NCI-H345 treated with DMSO at 0.1 percent for 48 hours (cell line): ENCODE data around the gene OSMR.
A peak's percentile ranks its signal among the peaks of the same experiment; 100 is the strongest.

Experiments used
- DNase-seq: peaks from one replicate; lab custom pipeline; 2025; ENCODE audit not compliant: unreplicated experiment; lab: John Stamatoyannopoulos, UW

Gene OSMR

DNA sequence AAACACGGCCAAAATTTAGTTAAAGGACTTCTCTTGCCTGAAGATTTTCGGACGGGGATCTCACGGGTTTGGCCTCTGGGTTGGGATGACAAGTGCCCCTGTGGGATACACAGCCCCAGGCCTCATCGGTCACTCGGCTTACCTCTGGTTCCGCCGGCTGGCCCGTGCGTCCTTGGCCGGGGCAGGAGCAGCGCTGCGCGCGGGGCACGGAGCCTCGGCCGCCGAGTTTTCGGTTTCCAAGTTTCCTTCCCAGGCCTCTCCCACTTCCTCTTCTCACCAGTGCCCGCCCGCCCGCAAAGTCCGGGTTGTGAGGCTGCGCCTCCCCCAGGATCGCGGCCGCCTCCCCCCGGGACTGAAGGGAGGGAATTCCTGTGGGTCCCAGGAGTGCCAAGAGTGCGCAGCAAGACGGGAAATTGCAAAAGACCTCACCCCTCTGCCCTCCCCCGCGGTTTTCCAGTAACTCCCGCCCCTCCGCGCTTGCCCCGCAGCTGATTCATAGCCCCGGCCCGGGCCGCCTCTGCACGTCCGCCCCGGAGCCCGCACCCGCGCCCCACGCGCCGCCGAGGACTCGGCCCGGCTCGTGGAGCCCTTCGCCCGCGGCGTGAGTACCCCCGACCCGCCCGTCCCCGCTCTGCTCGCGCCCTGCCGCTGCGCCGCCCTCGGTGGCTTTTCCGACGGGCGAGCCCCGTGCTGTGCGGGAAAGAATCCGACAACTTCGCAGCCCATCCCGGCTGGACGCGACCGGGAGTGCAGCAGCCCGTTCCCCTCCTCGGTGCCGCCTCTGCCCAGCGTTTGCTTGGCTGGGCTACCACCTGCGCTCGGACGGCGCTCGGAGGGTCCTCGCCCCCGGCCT is at the start of gene OSMR:
TSS of gene OSMR (plus strand) at position 487 of the 853 bp plus-strand sequence. CDS start 23,033 bp downstream, outside the sequence.
- DNase-seq, result no peak

DNA sequence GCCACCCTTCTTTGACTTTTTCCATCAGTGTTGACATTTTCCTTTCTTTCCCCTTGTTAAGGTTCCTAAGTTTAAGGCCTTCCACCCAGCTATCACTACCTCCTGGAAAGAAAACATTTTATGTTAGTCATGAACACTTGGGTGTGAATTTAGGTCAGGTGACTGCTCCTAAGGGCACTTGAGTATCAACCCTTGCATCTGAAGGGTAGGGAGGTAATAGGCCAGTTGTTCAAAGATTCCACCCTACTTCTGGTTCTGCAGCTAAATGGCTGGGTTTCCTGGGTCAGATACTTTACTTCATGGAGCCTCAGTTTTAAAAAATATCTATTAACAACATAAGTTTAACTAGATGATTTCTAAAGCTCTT is 49.1 kb upstream of the OSMR start:
- no peak for DNase-seq

DNA sequence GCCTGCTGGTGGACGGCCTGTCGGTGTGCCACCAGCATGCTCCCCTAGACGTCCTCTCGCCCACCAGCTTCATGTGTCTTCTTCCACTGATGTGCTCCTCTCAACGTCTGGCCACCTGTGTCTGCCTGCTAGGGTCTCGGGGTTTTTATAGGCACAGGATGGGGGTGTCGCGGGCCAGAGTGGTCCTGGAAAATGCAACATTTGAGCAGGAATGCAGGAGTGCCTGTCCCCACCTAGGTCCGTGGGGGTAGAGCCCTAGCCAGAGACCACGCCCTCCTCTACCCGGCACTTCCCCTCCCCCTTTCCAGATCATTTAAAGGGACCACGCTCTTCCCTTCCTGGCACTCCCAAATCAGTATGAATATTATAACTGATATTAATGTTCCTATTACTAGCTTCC is 48.0 kb upstream of the OSMR start:
- no peak for DNase-seq

DNA sequence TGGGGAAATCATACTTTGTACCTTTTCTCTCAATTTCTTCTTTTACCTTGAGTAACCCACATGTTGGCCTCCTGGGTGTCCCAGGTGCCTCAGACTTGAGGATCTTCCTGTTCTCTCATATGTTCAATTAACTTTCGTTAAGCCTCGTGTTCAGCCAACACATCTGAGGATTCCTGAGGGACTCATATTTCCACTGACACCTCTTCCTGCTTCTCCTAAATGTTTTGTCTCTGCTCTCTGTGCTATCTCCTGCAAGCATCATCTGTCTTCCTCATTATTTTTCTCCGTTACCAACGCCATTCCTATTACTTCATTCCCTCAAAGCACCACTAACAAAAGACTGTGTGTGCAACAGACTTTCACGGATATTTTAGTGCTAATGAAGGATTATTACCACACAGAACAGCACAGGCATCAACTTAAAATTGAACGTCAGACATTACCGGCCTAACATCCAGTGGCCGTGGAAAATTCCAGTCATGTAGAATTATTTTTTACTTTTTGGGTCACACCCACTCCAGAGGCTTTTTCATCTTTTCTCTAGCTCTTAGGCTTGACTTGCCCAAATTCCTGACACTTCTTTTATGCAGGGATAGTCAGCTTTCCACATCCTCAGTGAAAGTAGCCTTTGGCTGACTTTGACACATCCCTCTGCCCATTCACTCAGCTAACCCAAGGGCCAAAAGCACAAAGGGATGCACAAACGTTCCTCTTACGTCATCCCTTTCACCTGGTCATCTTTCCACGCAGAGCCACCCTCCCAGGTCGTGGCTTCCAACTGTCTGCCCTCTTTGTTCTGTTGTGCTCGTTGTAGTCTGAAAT is 46.0 kb upstream of the OSMR start:
- no peak for DNase-seq

DNA sequence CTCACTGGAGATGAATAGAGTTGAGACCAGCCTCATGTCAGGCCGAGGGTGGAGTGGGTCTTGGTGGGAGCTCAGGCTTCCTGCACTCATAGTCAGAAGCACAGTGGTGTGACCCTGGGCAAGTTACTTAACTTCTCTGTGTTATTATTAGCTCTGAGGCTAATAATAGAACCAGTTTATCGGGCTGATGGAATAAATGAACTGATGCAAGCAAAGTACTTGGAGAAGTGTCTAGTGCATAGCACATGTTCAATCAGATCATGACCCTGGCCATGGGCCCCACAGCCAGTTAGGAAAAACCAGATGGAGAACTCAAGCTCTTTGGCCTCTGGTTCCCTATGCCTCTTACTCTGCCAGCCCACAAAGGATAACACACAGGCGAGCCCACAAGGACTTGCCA is 45.3 kb upstream of the OSMR start:
- no peak for DNase-seq

DNA sequence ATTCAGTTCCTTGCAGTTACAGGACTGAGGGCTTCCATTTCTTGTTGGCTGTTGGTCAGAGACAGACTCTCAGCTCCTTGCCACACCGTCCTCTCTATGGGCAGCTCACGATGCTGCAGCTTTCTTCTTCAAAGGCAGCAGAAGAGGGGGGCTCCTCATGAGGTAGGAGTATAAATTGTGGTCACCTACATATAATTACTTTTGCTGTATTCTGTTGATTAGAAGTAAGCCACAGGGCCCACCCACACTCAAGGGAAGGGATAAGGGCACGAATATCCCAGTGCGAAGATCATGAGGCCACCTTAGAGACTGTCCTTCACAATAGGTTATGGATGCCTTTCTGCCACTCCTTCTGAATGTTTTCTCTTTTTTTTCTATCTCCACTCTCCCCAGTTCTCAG is 43.7 kb upstream of the OSMR start:
- DNase-seq, result no peak

DNA sequence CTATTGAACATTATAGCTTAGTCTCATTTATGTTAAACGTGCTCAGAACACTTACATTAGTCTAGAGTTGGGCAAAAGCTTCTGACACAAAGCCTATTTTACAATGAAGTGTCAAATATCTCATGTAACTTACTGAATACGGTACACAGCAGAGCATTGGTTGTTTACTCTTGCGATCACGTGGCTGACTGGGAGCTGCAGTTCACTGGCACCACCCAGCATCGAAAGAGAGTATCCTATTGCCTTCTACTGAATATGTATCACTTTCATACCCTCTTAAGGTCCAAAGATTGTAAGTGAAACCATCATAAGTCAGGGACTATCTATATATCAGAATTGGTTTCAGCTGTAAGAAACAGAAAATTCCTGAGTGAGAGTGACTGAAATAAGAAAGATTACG is 42.6 kb upstream of the OSMR start:
- DNase-seq, result no peak

DNA sequence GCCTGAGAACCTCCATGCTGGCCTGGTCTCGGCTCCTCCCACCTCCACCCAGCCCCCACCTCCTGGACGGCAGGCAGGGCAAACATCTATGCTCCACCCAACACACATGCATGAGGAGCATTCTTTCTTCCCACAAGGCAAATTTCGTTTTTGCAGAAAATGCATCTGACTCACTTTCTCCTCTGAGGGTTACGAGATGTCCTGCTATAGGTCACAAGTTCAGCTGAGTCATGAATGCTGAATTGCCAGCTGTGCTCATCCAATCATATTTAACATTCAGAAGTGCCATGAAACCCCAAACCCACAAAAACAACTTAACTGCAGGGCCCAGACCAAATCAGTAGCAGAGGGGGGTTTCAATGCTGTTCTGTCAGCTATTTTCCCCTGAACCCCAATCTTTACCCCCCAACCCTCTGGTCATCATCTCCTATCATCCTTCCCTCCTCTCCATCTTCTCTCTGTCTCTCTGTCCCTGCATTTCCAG is 39.0 kb upstream of the OSMR start:
- DNase-seq, result no peak

DNA sequence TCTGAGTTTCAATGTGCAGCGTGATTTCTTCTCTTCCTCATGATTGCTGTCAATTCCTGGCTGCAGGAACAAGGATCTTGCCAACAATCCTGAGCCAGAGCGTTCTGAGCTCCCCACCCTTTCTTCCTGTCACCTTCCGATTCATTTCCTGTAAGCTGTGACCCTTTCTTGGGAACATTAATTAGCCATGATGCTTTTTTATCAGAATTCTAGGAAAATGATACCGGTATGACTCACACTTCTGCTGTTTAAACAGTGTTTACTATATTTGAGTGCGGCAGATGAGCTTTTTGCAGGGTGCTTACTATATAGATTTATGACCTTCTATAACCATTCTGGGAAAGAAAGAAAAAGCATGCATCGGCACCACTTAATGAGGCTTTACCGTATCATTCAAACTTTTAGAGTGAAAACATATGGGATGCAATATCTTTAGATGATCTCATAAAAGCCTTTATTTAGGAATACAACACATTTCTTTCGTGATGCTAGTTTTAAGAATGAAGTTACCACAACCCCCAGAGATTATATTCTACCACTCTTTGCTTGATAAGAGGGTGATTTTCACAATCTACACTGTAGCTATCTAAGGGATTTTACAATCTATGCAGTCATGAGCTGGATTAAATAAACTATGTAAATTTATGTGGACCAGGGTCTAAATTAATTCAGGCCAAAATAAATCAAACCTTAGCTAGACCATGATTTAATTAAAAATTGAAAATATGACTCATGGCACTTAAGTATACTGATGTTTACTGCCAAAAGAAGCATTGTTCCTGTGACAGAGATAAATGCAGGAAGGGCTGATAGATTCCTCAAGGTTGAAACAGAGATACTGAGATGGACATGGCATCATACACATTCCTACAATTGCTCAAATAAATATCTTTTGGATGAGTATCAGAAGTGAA is 38.0 kb upstream of the OSMR start:
- no peak for DNase-seq

DNA sequence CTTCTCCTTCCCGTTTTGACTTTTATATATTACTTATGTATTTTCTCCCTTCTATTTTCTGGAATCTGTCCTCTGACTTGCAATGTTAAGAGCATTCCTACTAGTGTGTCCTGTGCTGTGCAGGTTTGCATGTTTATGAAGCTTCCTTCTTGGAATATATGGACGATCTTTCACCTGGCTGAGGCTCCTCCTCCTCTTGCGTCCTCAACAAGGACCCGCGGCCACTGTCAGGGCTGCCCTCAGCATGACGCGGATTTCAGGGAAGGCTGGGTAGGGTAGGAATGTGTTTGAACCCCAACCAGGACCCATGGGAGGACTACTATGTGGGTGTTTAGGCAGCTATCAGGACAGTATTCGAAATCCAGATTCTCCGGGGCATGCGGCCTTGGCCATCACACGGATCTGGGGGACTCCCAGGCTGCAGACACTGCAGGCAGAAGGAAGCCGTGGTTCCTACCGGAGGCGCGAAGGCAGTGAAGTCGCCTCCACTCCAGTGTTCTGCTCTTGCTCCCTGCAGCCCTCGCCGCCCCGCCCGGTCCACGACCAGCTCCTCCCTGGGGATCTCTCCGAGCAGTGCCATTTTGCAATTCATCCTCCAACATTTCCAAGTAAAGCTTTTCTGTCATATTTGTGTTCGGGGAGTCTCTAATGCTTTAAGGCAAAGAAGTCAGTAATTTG is 37.0 kb upstream of the OSMR start:
- no peak for DNase-seq

DNA sequence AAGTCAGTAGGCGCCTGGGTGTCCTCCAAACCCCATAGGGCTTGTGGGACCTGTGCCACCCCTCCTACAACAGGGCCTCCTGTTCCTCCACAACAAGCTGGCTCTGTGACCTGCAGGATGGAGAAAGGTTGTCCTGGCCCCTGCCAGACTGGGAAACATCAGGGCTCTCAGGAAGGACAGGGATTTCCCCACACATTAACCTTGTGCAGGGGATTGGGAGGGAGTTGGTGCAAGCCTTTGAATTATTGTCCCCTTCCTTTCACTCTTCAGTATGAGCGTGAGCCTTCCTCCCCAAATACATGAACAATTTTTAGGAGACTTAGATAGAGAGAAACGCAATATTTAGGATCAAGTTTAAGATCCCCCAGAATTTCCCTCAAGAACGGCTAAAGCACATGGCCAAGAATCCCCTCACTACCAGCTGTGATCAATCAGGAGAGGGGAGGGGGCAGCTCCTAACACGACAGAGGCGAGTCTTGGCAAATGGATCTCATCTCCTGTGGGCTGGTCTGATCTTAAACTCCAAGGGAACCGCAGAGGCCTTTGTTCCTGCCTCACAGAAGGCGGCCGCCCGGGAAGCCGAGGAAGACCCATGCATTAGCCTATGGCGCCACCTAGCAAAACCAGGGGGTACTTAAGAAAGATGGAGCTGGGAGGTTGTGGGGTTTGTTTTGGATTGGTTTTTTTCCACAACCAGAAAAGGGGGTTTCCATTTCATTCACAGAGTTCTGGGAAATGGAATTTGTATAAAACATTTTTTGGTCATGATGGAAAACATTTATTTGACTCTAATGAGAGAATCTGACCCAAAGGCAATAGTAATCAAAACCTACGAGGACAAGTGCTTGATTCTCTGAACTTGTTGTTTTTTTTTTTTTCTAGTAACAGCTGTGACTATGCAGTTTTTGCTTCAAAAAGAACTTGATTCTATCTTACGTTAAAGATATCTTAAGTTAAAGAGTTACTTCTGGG is 36.1 kb upstream of the OSMR start:
- peak; percentile 53 for DNase-seq

DNA sequence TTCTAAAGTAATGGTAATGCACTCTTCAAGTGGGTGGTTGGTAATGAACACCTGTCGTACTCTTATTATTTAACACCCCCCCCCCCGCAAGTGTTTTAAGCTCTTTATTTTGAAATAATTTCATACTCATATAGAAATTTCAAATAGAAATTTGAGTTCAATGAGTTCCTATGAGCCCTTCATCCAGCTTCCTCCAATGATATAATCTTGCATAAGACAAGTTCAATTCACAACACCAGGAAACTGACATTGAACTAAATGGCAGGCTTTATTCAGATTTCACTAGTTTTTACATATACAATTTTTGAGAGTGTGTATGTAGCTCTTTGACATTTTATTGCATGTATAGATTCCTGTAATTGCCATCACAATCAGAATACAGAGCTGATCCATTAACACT is 30.9 kb upstream of the OSMR start:
- DNase-seq, result no peak

DNA sequence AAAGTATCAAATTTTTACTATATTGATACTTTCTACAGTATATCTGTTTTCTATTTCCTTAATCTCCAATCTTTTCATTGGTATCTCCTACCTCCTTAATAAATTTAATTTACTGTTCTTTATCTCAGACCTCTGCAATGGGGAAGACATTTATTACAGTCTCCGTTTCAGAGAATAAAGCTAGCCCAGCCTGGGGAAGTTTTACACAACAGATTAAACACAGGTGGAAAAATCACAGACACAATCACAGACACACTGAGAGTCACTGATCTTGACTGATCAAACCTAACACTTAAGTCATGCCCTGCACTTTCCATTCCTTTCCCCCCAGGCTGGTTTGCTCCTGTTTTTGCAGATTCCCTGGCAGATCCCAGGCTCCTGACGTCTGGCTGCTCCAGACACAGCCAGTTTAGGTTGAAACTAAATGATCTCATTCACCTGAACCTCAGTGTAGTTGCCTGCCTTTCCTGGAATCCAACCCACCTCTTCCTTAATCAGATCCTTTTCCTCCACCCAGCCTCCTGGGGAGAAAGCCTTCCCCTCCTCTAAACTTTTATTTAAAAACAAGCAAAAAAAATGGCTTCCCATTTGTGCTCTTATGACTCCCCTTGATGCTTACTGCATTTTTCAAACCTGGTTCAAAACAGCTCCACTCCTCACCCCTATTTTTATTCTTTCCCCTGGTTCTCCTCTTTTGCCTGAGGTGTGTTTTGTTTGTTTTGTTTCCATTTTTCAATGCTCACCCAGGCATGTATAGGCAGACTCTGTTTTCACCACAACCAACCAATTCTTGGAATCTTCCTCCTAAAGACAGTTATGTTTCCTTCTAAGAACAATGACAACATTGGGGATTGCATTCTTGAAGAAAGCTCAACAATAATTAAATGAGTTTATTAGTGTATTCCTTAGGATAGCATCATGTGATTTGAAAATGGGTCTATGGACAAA is 29.5 kb upstream of the OSMR start:
- DNase-seq, result no peak

DNA sequence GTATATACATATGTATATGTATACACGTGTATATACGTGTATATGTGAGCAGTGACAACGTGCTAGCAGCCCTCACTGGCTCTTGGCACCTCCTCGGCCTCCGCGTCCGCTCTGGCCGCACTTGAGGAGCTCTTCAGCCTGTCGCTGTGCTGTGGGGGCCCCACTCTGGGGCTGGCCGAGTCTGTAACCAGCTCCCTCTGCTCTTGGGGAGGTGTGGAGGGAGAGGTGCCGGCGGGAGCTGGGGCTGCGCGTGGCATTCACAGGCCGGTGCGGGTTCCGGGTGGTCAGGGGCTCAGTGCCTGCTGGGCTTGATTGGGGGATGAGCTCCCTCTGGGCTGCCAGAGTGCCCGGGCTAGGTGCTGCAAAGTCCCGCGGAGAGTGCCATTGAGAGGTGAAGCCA is 24.1 kb upstream of the OSMR start:
- no peak for DNase-seq

DNA sequence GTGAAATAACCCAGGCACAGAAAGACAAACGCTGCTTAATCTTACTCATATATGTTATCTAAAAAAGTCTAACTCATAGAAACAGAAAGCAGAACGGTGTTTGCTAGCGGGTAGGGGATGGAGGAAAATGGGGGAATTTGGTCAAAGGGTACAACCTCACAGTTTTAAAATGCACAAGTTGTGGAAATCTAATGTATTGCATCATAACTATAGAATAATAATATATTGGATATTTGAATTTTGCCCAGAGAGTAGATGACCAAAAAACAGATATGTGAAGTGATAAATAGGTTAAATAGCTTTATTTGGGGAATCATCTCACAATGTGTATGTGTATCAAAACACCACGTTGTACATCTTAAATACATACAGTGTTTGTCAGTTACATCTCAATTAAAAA is 22.3 kb upstream of the OSMR start:
- DNase-seq, result no peak

DNA sequence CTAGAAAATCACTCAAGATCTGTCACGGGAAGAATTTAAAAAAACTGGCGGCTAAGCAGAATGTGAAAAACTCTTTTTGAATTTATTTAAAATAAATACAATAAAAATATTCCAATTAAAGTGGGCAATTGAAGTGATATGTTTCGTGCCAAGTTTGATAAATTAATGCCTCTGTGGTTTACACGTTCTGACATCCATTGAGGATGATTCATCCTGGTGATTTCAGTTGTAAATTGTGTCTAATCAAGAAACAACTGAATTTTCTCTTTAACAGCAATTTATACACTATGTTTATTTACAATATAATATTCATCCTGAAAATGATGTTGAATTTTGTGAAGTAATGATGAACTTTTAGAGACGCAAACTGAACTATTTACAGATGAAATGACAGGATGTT is 21.0 kb upstream of the OSMR start:
- DNase-seq, result no peak

DNA sequence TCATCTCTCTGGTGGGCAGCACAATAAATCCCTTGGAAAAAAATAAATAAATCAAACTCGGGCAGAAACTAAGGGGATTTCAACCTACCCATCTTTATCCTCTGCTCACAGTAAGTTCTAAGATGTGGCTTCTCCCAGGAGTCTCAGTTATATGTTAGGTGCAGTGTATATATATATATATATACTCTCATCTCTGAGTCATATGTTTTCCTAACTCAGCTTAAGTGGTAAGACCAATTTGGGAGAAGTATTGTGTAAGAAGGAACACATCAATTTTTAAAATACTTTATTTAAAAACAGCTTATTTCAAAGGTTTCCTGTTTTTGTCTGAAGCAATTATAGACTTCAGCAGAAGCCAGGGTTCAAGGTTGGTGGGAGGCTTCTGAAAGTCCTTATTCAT is 20.3 kb upstream of the OSMR start:
- DNase-seq, result no peak

DNA sequence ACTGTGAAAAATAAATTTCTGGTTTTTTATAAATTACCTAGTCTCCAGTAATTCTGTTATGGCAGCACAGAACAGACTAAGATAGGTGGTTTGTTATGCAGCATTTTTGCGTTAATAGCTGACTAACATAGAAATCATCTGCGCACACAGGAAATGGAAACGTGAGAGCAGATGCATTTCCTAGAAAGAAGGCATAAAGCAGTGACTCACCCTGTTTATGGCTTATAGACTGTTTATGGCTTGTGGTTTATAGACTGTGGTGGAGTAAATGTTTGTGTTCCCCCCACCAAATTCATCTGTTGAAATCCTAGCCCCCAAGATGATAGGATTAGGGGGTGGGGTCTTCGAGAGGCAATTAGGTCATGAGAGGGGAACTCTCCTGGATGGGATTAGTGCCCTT is 18.3 kb upstream of the OSMR start:
- no peak for DNase-seq
